ENCODE measurements around the gene CDS2.

CDS2 gene

GRCh38 chr20:5153152-5153467 lies 26.3 kb downstream of the CDS2 start:
- DNase-seq (ENCODE audit: low read depth in 1 of 2, low spot score in 1 of 2): no peak

GRCh38 chr20:5153612-5154542 lies 27.1 kb downstream of the CDS2 start:
- DNase-seq (ENCODE audit: low read depth in 1 of 2, low spot score in 1 of 2): no peak

- no peak for DNase-seq (ENCODE audit: low read depth in 1 of 2, low spot score in 1 of 2)
These were observed 27.7 kb downstream of the CDS2 start for GRCh38 chr20:5154543-5154925.

- no peak for DNase-seq (ENCODE audit: low read depth in 1 of 2, low spot score in 1 of 2)
These were observed 28.6 kb downstream of the CDS2 start for GRCh38 chr20:5155404-5155803.

- no peak for DNase-seq (ENCODE audit: low read depth in 1 of 2, low spot score in 1 of 2)
These were observed 30.1 kb downstream of the CDS2 start for GRCh38 chr20:5156675-5157448.

GRCh38 chr20:5159928-5160327 lies 33.1 kb downstream of the CDS2 start:
- no peak for DNase-seq (ENCODE audit: low read depth in 1 of 2, low spot score in 1 of 2)

GRCh38 chr20:5160882-5161281 lies 34.1 kb downstream of the CDS2 start:
- no peak for DNase-seq (ENCODE audit: low read depth in 1 of 2, low spot score in 1 of 2)

GRCh38 chr20:5161536-5162164 lies 34.8 kb downstream of the CDS2 start:
- no peak for DNase-seq (ENCODE audit: low read depth in 1 of 2, low spot score in 1 of 2)

GRCh38 chr20:5164645-5165625 lies 38.1 kb downstream of the CDS2 start:
- DNase-seq (ENCODE audit: low read depth in 1 of 2, low spot score in 1 of 2): no peak

- no peak for DNase-seq (ENCODE audit: low read depth in 1 of 2, low spot score in 1 of 2)
These were observed 42.0 kb downstream of the CDS2 start for GRCh38 chr20:5168651-5169396.

- DNase-seq (ENCODE audit: low read depth in 1 of 2, low spot score in 1 of 2): no peak
These were observed 43.5 kb downstream of the CDS2 start for GRCh38 chr20:5170341-5170740.

GRCh38 chr20:5171064-5171789 lies 44.4 kb downstream of the CDS2 start:
- DNase-seq (ENCODE audit: low read depth in 1 of 2, low spot score in 1 of 2): no peak

- no peak for DNase-seq (ENCODE audit: low read depth in 1 of 2, low spot score in 1 of 2)
These were observed 45.0 kb downstream of the CDS2 start for GRCh38 chr20:5171790-5172164.

- no peak for DNase-seq (ENCODE audit: low read depth in 1 of 2, low spot score in 1 of 2)
These were observed 45.4 kb downstream of the CDS2 start for GRCh38 chr20:5172167-5172601.

GRCh38 chr20:5172903-5173463 lies 46.2 kb downstream of the CDS2 start:
- no peak for DNase-seq (ENCODE audit: low read depth in 1 of 2, low spot score in 1 of 2)

GRCh38 chr20:5173751-5174150 lies 46.9 kb downstream of the CDS2 start:
- DNase-seq (ENCODE audit: low read depth in 1 of 2, low spot score in 1 of 2): no peak

- DNase-seq (ENCODE audit: low read depth in 1 of 2, low spot score in 1 of 2): no peak
These were observed 50.3 kb downstream of the CDS2 start for GRCh38 chr20:5177071-5177470.

- no peak for DNase-seq (ENCODE audit: low read depth in 1 of 2, low spot score in 1 of 2)
These were observed 51.2 kb downstream of the CDS2 start for GRCh38 chr20:5178046-5178445.

GRCh38 chr20:5180421-5180820 lies 53.6 kb downstream of the CDS2 start:
- no peak for DNase-seq (ENCODE audit: low read depth in 1 of 2, low spot score in 1 of 2)
